Activated T-cell treated with anti-CD3 and anti-CD28 coated beads, Interleukin-2, amount 50 U/mL, for 24 hours (primary cell): ENCODE measurements around the gene COL9A1.
"Not testable (repeated sequence)": the region's sequence is repeated elsewhere in the genome, so short reads cannot be mapped to it uniquely, and the experiment has no call there.

Source experiments
- DNase-seq: peaks from one replicate; pipeline ENCODE4 v3.0.0-alpha.2; 2020
- H3K27ac Mint-ChIP-seq: 2 replicates; pipeline ENCODE4 v1.8.0; 2020; ENCODE audit warnings: mild to moderate bottlenecking, mixed read lengths
- H3K27me3 Mint-ChIP-seq: 2 replicates; pipeline ENCODE4 v1.8.0; 2020; ENCODE audit warnings: mixed read lengths
- H3K36me3 Mint-ChIP-seq: 2 replicates; pipeline ENCODE4 v1.8.0; 2020; ENCODE audit warnings: low read depth, mixed read lengths
- H3K4me1 Mint-ChIP-seq: 2 replicates; pipeline ENCODE4 v1.8.0; 2020; ENCODE audit warnings: low read depth, mixed read lengths
- H3K4me3 Mint-ChIP-seq: 2 replicates; pipeline ENCODE4 v1.8.0; 2020; ENCODE audit warnings: mild to moderate bottlenecking, moderate library complexity, mixed read lengths
- H3K9me3 Mint-ChIP-seq: 2 replicates; pipeline ENCODE4 v1.8.0; 2020; ENCODE audit warnings: mixed read lengths

COL9A1 gene

DNA sequence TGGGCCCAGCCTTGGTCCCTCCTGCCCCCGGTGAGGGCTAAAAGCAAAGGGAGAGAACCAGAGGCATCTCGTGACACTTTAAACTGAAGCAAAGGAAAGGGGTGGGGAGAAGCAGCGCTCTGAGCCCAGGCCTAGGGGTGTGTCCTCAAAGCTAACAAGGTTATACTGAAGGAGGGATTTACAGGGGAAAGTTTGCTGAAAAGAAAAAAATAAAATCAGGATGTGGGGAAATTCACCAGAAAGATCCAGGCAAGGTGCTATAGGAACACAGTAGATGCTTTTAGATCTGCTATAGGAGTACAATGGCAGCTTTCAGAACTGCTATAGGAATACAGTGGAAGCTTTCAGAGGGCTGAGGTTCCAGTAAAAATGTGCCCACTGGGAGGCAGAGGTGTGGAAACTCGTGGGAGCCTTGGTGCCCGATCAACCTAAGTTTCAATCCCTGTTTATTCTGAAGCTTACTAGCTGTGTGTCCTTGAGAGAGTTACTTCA lies at the start of gene COL9A1:
COL9A1 (minus strand) TSS at position 51 of the 492 bp plus-strand sequence. CDS start 160 bp downstream, outside the sequence.
- no peak within 1 kb of the TSS for H3K27ac Mint-ChIP-seq
- peaks cover 34% of the 10 kb centered on the region for H3K27me3 Mint-ChIP-seq
- no peak for DNase-seq
- H3K9me3 Mint-ChIP-seq = no peaks in the 10 kb centered on the region
- H3K36me3 Mint-ChIP-seq = no peaks in the 10 kb centered on the region
- no peaks in the 10 kb centered on the region for H3K4me1 Mint-ChIP-seq
- no peak within 1 kb of the TSS for H3K4me3 Mint-ChIP-seq

DNA sequence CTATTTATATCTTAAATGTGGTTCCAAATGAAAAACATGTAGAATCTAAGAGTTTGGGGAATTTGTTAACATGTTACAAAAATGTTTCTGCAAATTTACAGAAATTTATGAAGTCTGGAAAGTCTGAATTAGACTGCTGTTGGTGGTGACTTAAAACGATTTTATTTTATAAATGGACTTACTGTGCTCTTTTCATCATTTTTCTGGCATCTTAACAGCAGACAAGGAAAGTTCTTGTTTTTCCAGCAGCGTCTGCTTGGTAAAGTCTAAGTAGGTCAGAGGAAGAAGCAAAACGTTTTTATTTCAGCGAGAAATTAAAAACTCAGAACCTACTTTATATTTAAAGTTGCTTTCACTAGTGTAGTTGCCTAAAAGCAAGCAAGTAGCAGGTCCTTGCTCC lies 48.6 kb upstream of the COL9A1 start:
- peaks cover 16% of the 10 kb centered on the region for H3K27me3 Mint-ChIP-seq

DNA sequence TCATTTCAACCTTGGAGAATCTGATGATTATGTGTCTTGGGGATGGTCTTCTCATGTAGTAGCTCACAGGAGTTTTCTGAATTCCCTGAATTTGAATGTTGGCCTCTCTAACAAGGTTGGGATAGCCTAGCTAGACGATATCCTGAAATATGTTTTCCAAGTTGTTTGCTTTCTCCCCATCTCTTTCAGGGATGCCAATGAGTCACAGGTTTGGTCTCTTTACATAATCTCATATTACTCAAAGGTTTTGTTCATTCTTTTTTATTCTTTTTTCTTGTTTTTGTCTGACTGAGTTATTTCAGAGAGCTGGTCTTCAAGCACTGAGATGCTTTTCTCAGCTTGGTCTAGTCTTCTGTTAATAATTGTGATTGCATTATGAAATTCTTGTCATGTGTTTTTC lies 42.7 kb upstream of the COL9A1 start:
- Mint-ChIP-seq H3K4me3 (no peak overlapping the region), H3K27ac (no peak overlapping the region), H3K27me3 (peaks cover 23% of the 10 kb centered on the region), H3K9me3 (no peaks in the 10 kb centered on the region), H3K4me1 (no peaks in the 10 kb centered on the region), H3K36me3 (no peaks in the 10 kb centered on the region)
- DNase-seq = no peak

More for the DNA sequence above, 48.6 kb upstream of the COL9A1 start:
- H3K9me3 Mint-ChIP-seq = no peaks in the 10 kb centered on the region
- H3K36me3 Mint-ChIP-seq = no peaks in the 10 kb centered on the region
- no peaks in the 10 kb centered on the region for H3K4me1 Mint-ChIP-seq
- DNase-seq = no peak
- H3K4me3 Mint-ChIP-seq = no peak overlapping the region
- H3K27ac Mint-ChIP-seq = no peak overlapping the region

DNA sequence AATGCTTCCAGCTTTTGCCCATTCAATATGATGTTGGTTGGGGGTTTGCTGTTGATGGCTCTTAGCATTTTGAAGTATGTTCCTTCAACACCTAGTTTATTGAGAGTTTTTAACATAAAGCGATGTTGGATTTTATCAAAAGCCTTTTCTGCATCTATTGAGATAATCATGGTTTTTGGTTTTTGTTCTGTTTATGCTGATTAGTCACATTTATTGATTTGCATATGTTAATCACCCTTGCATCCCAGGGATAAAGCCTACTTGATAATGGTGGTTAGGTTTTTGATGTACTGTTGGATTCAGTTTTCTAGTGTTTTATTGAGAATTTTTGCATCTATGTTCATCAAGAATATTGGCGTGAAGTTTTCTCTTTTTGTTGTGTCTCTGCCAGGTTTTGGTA lies 40.4 kb upstream of the COL9A1 start:
- Mint-ChIP-seq H3K36me3 (no peaks in the 10 kb centered on the region), H3K27ac (no peak overlapping the region), H3K9me3 (no peaks in the 10 kb centered on the region), H3K4me1 (no peaks in the 10 kb centered on the region), H3K4me3 (no peak overlapping the region), H3K27me3 (peaks cover 26% of the 10 kb centered on the region)
- DNase-seq = no peak

DNA sequence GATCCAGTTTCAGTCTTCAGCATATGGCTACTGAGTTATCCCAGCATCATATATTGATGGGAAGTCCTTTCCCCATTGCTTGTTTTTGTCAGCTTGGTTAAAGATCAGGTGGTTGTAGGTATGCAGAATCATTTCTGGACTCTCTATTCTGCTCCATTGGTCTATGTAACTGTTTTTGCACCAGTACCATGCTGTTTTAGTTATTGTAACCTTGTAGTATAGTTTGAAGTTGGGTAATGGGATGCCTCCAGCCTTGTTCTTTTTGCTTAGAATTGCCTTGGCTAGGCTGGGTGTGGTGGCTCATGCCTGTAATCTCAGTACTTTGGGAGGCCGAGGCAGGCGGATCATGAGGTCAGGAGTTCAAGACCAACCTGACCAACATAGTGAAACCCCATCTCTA lies 36.9 kb upstream of the COL9A1 start:
- H3K4me1 Mint-ChIP-seq, H3K4me3 Mint-ChIP-seq, H3K9me3 Mint-ChIP-seq, DNase-seq, H3K27ac Mint-ChIP-seq, H3K36me3 Mint-ChIP-seq: not testable (repeated sequence)
- H3K27me3 Mint-ChIP-seq = peaks cover 15% of the 10 kb centered on the region

DNA sequence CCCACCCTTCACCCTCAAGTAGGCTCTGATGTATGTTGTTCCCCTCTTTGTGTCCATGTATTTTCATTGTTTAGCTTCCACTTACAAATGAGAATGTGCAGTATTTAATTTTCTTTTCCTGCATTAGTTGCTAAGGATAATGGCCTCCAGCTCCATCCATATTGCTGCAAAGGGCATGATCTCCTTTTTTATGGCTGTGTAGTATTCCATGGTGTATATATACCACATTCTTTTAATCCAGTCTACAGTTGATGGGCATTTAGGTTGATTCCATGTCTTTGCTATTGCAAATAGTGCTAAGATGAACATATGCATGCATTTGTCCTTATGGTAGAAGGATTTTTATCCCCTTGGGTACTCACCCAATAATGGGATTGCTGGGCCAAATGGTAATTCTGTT lies 35.9 kb upstream of the COL9A1 start:
- H3K9me3 Mint-ChIP-seq = peaks cover 3% of the 10 kb centered on the region
- H3K27ac Mint-ChIP-seq = no peak overlapping the region
- no peaks in the 10 kb centered on the region for H3K36me3 Mint-ChIP-seq
- no peak for DNase-seq
- H3K4me1 Mint-ChIP-seq = no peaks in the 10 kb centered on the region
- H3K4me3 Mint-ChIP-seq = no peak overlapping the region
- H3K27me3 Mint-ChIP-seq = peaks cover 18% of the 10 kb centered on the region

DNA sequence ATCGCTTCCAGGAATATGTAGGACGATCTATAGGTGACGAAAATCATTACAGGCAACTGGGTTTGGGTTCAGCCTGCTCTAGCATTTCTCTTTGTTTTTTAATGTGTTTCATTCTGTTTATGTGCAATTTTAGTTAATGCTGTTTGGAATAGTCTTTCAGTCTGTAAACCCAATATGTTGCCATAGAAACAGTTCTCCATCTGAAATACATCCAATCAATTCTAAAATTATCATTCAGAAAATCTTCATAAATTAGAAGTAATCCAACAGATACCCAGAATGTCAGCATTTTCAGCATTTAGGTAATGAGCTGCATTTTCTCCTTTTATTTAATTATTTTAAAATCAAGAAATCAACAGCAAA lies 34.8 kb upstream of the COL9A1 start:
- no peaks in the 10 kb centered on the region for H3K4me1 Mint-ChIP-seq

DNA sequence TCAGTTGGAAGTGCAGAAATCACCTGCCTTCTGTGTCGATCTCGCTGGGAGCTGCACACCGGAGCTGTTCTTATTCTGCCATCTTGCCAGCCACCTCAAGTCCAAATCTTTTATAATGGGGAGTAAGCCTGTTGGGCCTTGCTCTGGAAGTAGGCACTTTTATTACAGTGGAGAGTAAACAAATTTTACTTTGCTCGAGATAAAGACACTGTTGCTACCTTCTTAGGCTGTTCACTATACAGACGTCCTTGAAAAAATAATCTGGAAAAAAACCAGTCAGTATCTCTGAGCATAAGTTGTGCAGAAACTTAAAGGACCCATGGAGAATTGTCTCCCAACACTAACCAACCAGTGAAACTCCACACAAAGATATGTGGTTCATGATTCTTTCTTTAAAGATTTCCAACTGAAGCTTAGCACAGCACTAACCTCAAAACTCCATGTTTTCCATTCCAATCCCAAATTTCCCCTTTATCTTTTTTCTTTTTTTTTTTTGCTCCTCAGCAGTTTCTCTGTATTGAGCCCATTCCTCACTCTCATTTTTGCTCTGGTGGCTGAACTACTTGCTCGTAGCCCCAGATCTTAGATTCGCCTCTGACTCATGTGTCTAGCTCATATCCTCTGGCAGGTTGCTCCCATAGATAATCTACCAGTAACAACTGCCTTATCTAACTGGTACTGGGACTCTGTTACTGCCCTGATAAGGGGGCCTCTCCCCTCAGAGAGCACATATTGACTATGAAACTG lies 34.3 kb upstream of the COL9A1 start:
- Mint-ChIP-seq H3K36me3 (no peaks in the 10 kb centered on the region), H3K9me3 (peaks cover 3% of the 10 kb centered on the region), H3K4me3 (no peak overlapping the region), H3K27ac (no peak overlapping the region), H3K4me1 (no peaks in the 10 kb centered on the region), H3K27me3 (peaks cover 24% of the 10 kb centered on the region)
- DNase-seq = no peak

More for the DNA sequence above, 34.8 kb upstream of the COL9A1 start:
- no peak for DNase-seq
- Mint-ChIP-seq H3K27me3 (peaks cover 22% of the 10 kb centered on the region), H3K36me3 (no peaks in the 10 kb centered on the region), H3K9me3 (peaks cover 3% of the 10 kb centered on the region), H3K4me3 (no peak overlapping the region), H3K27ac (no peak overlapping the region)

DNA sequence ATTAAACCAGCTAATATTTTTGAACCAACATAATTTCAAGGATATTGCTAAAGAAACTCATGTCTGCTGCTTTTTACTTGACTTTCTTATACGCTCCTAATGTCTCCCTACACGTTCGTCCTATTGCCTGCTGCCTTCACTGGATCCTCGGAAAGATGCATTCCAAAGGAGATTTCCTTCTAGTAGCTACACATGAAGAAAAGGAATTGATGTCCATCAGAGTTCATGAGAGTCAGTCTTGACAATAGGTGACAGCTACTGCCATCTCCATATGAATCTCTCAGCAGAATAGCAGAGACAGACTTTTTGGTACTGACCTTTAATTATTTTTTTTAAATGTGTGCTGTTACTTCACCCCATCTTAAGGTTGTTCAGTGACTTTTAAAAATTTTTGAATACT lies 24.2 kb upstream of the COL9A1 start:
- Mint-ChIP-seq H3K36me3 (no peaks in the 10 kb centered on the region), H3K27me3 (peaks cover 10% of the 10 kb centered on the region), H3K27ac (no peak overlapping the region), H3K4me3 (no peak overlapping the region), H3K9me3 (no peaks in the 10 kb centered on the region), H3K4me1 (no peaks in the 10 kb centered on the region)
- DNase-seq = no peak

DNA sequence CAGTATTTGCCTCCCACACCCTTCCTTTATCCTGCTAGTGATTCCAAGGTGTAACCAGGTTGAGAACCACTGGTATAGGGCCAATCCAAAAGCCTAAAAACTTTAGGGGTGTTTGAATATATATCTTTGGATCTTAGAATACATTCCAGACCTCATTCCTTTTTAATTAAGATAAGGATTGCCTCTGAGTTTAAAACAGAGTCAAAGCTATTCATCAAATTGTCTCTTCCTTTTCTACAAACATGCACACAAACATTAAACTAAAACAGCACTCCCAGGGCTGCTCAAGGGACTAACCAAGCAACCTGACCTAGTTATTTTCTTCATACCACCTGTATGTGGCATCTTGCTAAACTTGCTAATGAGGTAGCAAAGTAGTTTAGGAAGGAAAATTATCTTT lies 22.1 kb upstream of the COL9A1 start:
- H3K27me3 Mint-ChIP-seq = peaks cover 5% of the 10 kb centered on the region
- no peaks in the 10 kb centered on the region for H3K9me3 Mint-ChIP-seq
- H3K36me3 Mint-ChIP-seq = no peaks in the 10 kb centered on the region
- no peak for DNase-seq
- H3K27ac Mint-ChIP-seq = no peak overlapping the region
- H3K4me3 Mint-ChIP-seq = no peak overlapping the region
- no peaks in the 10 kb centered on the region for H3K4me1 Mint-ChIP-seq

DNA sequence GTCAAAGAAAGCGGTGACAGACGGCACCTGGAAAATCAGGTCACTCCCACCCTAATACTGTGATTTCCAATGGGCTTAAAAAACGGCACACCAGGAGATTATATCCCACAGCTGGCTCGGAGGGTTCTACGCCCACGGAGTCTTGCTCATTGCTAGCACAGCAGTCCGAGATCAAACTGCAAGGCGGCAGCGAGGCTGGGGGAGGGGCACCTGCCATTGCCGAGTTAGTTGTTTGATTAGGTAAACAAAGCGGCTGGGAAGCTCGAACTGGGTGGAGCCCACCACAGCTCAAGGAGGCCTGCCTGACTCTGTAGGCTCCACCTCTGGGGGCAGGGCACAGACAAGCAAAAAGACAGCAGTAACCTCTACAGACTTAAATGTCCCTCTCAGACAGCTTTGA lies 14.9 kb upstream of the COL9A1 start:
- not testable (repeated sequence) for H3K36me3 Mint-ChIP-seq, H3K9me3 Mint-ChIP-seq, H3K27ac Mint-ChIP-seq, DNase-seq, H3K4me1 Mint-ChIP-seq, H3K4me3 Mint-ChIP-seq
- peaks cover 37% of the 10 kb centered on the region for H3K27me3 Mint-ChIP-seq

DNA sequence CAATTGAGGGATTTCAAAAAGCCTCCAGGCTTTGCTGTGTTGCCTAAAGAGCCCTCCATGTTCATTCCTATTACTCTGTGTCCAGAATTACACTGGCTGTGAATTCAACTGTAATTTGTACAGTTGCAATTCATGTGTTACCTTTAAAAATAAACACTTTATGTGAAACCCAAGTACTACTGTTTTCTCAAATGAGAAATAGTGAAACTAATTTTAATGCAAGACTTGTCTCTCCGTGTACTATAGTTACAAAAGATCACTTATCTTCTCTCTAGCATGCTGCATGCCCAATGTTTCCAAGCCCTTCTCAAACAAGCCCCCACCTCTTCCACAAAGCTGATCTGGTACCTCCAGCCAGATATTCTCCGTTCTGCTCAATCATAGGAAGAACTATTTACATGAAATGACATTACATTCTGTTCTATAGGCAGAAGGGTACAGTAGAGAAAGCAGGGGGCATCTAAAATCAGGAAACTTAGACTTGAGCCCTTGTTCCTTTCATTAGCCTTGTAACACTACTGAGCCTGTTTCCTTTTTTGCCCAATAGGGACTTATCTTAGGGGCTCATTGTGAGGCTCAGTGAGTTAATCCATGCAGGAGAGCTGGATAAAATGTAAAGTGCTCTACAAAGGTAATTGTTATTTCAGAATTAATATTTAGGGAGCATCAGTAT lies 12.3 kb upstream of the COL9A1 start:
- no peak for DNase-seq
- H3K4me1 Mint-ChIP-seq = peaks cover 7% of the 10 kb centered on the region
- H3K4me3 Mint-ChIP-seq = no peak overlapping the region
- H3K36me3 Mint-ChIP-seq = no peaks in the 10 kb centered on the region
- H3K9me3 Mint-ChIP-seq = no peaks in the 10 kb centered on the region
- peaks cover 52% of the 10 kb centered on the region for H3K27me3 Mint-ChIP-seq
- no peak overlapping the region for H3K27ac Mint-ChIP-seq

DNA sequence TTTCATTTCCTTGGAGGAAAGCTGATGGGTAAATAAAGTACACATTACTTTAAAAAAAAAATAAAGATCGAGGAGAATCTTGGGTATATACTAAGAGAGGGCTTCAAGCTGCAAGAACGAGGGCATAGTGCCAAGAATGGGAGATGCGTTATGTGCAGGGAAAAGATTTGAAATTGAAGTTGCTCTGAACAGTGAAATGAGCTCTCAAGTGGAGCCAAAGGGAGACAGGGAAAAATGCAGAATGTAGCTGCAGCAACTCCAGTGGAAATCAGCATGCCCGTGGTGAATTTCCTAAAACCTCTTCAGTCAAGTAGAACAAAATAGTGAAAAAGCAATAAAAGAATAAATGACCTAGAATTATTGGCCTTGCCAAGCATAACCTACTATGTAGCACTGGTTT lies 11.4 kb upstream of the COL9A1 start:
- H3K27ac Mint-ChIP-seq = no peak overlapping the region
- H3K4me3 Mint-ChIP-seq = no peak overlapping the region
- H3K36me3 Mint-ChIP-seq = no peaks in the 10 kb centered on the region
- DNase-seq = no peak
- peaks cover 52% of the 10 kb centered on the region for H3K27me3 Mint-ChIP-seq
- H3K4me1 Mint-ChIP-seq = peaks cover 7% of the 10 kb centered on the region
- no peaks in the 10 kb centered on the region for H3K9me3 Mint-ChIP-seq

DNA sequence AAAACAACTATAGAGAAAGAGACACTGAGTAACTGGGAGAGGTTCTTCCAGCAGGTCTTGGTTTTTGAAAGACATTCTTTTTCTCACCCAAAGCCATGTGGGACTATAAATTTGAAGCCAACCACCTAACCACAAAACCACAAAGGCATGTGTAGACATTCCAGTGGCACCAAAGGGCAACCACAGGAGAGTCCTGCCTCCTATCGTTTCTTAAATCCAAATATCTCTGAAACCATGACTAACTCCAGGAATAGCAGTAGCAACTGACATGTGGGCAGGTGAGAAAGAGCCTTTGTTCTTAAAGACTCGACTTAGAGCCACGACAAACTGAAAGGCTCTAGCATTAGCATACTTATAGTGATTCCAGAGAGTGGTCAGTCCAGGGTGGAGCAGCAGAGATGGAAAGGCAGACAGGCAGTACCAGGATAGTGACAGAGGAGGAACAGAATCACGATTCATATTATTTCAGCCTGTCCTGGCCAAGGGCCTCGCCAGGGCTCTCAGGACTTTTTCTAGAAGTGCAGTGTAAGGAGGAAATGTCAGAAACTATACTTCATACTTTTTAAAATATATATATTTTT lies 9.4 kb upstream of the COL9A1 start:
- Mint-ChIP-seq H3K4me3 (no peak overlapping the region), H3K27me3 (peaks cover 41% of the 10 kb centered on the region), H3K4me1 (peaks cover 7% of the 10 kb centered on the region), H3K36me3 (no peaks in the 10 kb centered on the region), H3K9me3 (no peaks in the 10 kb centered on the region), H3K27ac (peak overlapping the region; percentile 34)
- DNase-seq = no peak

DNA sequence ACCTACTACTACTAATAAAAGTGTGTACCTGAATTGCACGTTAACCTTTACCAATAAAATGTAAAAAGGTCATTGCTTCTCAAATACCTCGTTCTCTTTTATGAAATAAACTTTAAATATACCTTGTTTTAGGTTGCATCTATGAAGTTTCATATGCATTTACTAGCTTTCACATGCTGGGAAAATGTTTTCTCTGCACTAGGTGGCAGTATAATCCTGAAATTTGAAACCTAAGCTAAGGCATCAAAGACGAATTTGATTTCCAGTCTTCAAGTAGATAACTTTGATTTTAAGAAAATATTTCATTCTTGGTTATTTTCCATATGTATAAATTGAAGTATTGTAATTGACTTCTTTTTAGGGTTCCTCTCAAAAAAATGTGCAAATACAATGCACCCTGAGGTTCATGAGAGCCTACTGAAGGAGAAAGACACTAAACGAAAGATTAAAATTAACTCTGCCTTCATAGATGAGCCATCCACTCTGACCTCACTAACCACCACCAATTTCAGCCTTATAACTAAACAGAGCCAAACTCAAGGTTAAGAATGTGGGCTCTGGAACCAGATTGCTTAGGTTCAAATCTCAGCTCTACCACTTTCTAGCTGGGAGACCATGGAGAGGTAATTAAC lies 7.3 kb upstream of the COL9A1 start:
- Mint-ChIP-seq H3K36me3 (no peaks in the 10 kb centered on the region), H3K27ac (no peak overlapping the region), H3K4me3 (no peak overlapping the region), H3K9me3 (no peaks in the 10 kb centered on the region), H3K27me3 (peaks cover 40% of the 10 kb centered on the region), H3K4me1 (peaks cover 7% of the 10 kb centered on the region)
- DNase-seq = no peak
